WTC11 (cell line): ENCODE measurements around the gene SLCO4C1. TPM values are rescaled to one million over a fixed set of nuclear protein-coding genes. Genes with fewer than 3 reads are reported as not detected.
A peak's percentile ranks its signal among the peaks of the same experiment; 100 is the strongest.

Experiments
- AR ChIP-seq: fragments of 250-450 bp; sonication (Bioruptor Pico); IDR thresholded peaks from 2 replicates; pipeline ENCODE4 v1.9.0; 2021; ENCODE audit warnings: mild to moderate bottlenecking
- CTCF ChIP-seq: fragments of 200-600 bp; IDR thresholded peaks from 2 replicates; pipeline ENCODE4 v1.8.0; 2022; ENCODE audit warnings: antibody characterized with exemption
- ERG ChIP-seq: fragments of 250-450 bp; sonication (Bioruptor Pico); IDR thresholded peaks from 2 replicates; pipeline ENCODE4 v1.8.0; 2021; ENCODE audit warnings: mild to moderate bottlenecking
- FOXP1 ChIP-seq: sonication (generic); formaldehyde crosslinking; IDR thresholded peaks from 2 replicates; pipeline ENCODE4 v1.8.0; 2022; ENCODE audit warnings: missing genetic modification reagents, mild to moderate bottlenecking, moderate library complexity, borderline replicate concordance
- FOXP4 ChIP-seq: sonication (generic); formaldehyde crosslinking; IDR thresholded peaks from 2 replicates; pipeline ENCODE4 v1.8.0; 2022; ENCODE audit warnings: mild to moderate bottlenecking, missing genetic modification reagents
- GRHL2 ChIP-seq: fragments of 250-450 bp; sonication (Bioruptor Pico); IDR thresholded peaks from 2 replicates; pipeline ENCODE4 v1.8.0; 2022; ENCODE audit warnings: mild to moderate bottlenecking, moderate library complexity; ENCODE audit not compliant: insufficient replicate concordance, severe bottlenecking
- HMGXB4 ChIP-seq: sonication (generic); formaldehyde crosslinking; IDR thresholded peaks from 2 replicates; pipeline ENCODE4 v1.8.1; 2023; ENCODE audit warnings: mild to moderate bottlenecking, moderate library complexity, missing genetic modification reagents
- JUN ChIP-seq: sonication (generic); formaldehyde crosslinking; IDR thresholded peaks from 2 replicates; pipeline ENCODE4 v1.8.0; 2023; ENCODE audit warnings: mild to moderate bottlenecking, missing genetic modification reagents
- NFATC4 ChIP-seq: fragments of 250-450 bp; sonication (Bioruptor Pico); IDR thresholded peaks from 2 replicates; pipeline ENCODE4 v1.9.0; 2021; ENCODE audit warnings: mild to moderate bottlenecking
- NFE2L1 ChIP-seq: sonication (generic); formaldehyde crosslinking; IDR thresholded peaks from 2 replicates; pipeline ENCODE4 v1.8.1; 2023; ENCODE audit warnings: missing genetic modification reagents
- NFYB ChIP-seq: sonication (generic); formaldehyde crosslinking; conservative IDR thresholded peaks from 2 replicates; pipeline ENCODE4 v1.8.0; 2022; ENCODE audit warnings: low read depth, missing genetic modification reagents
- NR2C2 ChIP-seq: sonication (generic); formaldehyde crosslinking; IDR thresholded peaks from 2 replicates; pipeline ENCODE4 v1.8.0; 2022; ENCODE audit warnings: mild to moderate bottlenecking, missing genetic modification reagents
- NR3C1 ChIP-seq: sonication (generic); formaldehyde crosslinking; conservative IDR thresholded peaks from 2 replicates; pipeline ENCODE4 v1.8.1; 2023; ENCODE audit warnings: low read depth, mild to moderate bottlenecking, missing genetic modification reagents
- SP1 ChIP-seq: sonication (generic); formaldehyde crosslinking; conservative IDR thresholded peaks from 2 replicates; pipeline ENCODE4 v1.8.1; 2022; ENCODE audit warnings: missing genetic modification reagents
- ZBTB43 ChIP-seq: sonication (generic); formaldehyde crosslinking; IDR thresholded peaks from 2 replicates; pipeline ENCODE4 v1.8.1; 2023; ENCODE audit warnings: mild to moderate bottlenecking, missing genetic modification reagents
- ZMAT4 ChIP-seq: fragments of 250-450 bp; sonication (Bioruptor Pico); IDR thresholded peaks from 2 replicates; pipeline ENCODE4 v1.9.0; 2021; ENCODE audit warnings: mild to moderate bottlenecking
- ZNF219 ChIP-seq: sonication (generic); formaldehyde crosslinking; IDR thresholded peaks from 2 replicates; pipeline ENCODE4 v1.8.0; 2023; ENCODE audit warnings: missing genetic modification reagents, mild to moderate bottlenecking, borderline replicate concordance
- ZNF281 ChIP-seq: sonication (generic); formaldehyde crosslinking; IDR thresholded peaks from 2 replicates; pipeline ENCODE4 v1.8.0; 2023; ENCODE audit warnings: mild to moderate bottlenecking, missing genetic modification reagents
- ZNF317 ChIP-seq: sonication (generic); formaldehyde crosslinking; IDR thresholded peaks from 2 replicates; pipeline ENCODE4 v1.8.1; 2023; ENCODE audit warnings: low read depth, mild to moderate bottlenecking, moderate library complexity, missing genetic modification reagents, borderline replicate concordance
- ZNF416 ChIP-seq: fragments of 250-450 bp; sonication (Bioruptor Pico); IDR thresholded peaks from 2 replicates; pipeline ENCODE4 v1.9.0; 2021; ENCODE audit warnings: mild to moderate bottlenecking, inconsistent platforms
- ZNF423 ChIP-seq: fragments of 250-450 bp; sonication (Bioruptor Pico); IDR thresholded peaks from 2 replicates; pipeline ENCODE4 v2.1.2; 2022; ENCODE audit warnings: mild to moderate bottlenecking, moderate library complexity
- total RNA-seq: library from RNA; stranded (reverse); gene quantifications from 3 replicates; pipeline ENCODE4 v1.2.3, GENCODE V29; 2021

Gene SLCO4C1
- total RNA-seq, 1 experiment from 2014 or later: 5.4 TPM

GRCh38 chr5:102296178-102296817 lies at the start of gene SLCO4C1 (continued):
- peak; percentile 91 for TF ChIP-seq HMGXB4 (CRISPR knock-in tag)
- TF ChIP-seq NR3C1 (CRISPR knock-in tag): no peak
- TF ChIP-seq ZNF219 (CRISPR knock-in tag): 0 out of 2 replicates have a peak, but pooled peaks have one; percentile 45
- TF ChIP-seq NFE2L1 (CRISPR knock-in tag): no peak
- no peak for TF ChIP-seq GRHL2 (CRISPR knock-in tag)
- TF ChIP-seq ZNF281 (CRISPR knock-in tag): no peak
- 0 out of 2 replicates have a peak, but pooled peaks have one; percentile 13 for TF ChIP-seq ZNF317
- TF ChIP-seq AR (CRISPR knock-in tag): no peak
- no peak for TF ChIP-seq NFYB (CRISPR knock-in tag)
- no peak for TF ChIP-seq ERG (CRISPR knock-in tag)
- peak; percentile 70 for TF ChIP-seq FOXP4
- no peak for TF ChIP-seq ZNF416 (CRISPR knock-in tag)
- TF ChIP-seq ZMAT4 (CRISPR knock-in tag): no peak
- TF ChIP-seq FOXP1 (CRISPR knock-in tag): 0 out of 2 replicates have a peak, but pooled peaks have one; percentile 22
- TF ChIP-seq ZNF423 (CRISPR knock-in tag): peak; percentile 44; the same call in 1 of the 2 replicates
- no peak for TF ChIP-seq NFATC4 (CRISPR knock-in tag)
- no peak for TF ChIP-seq NR2C2 (CRISPR knock-in tag)
- peak; percentile 63; the same call in 1 of the 2 replicates for TF ChIP-seq CTCF
- no peak for TF ChIP-seq ZBTB43
- peak; percentile 87; the same call in 1 of the 2 replicates for TF ChIP-seq SP1
- TF ChIP-seq JUN (CRISPR knock-in tag): no peak
